ENCODE results near the gene BAX.

The BAX gene

GRCh38 chr19:48933382-48933932 is 21.2 kb upstream of the BAX start, which contains the start of gene DHDH:
TSS of gene DHDH (plus strand) at chr19:48933699. CDS start at chr19:48933722, 23 bp downstream.
- DNase-seq (ENCODE audit: low spot score), result peak; percentile 90

GRCh38 chr19:48934837-48935236 is 19.8 kb upstream of the BAX start:
- DNase-seq (ENCODE audit: low spot score), result no peak

GRCh38 chr19:48935864-48936263 is 18.8 kb upstream of the BAX start:
- DNase-seq (ENCODE audit: low spot score), result no peak

- DNase-seq (ENCODE audit: low spot score), result no peak
Measured at GRCh38 chr19:48938256-48938655, 16.4 kb upstream of the BAX start.

- DNase-seq (ENCODE audit: low spot score), result no peak
Measured at GRCh38 chr19:48940902-48941301, 13.8 kb upstream of the BAX start.

GRCh38 chr19:48943081-48943480 is 11.6 kb upstream of the BAX start:
- DNase-seq (ENCODE audit: low spot score), result no peak

GRCh38 chr19:48945415-48945814 is 9.3 kb upstream of the BAX start:
- DNase-seq (ENCODE audit: low spot score), result no peak

GRCh38 chr19:48945817-48946216 is 8.9 kb upstream of the BAX start:
- DNase-seq (ENCODE audit: low spot score), result no peak

- no peak for DNase-seq (ENCODE audit: low spot score)
Measured at GRCh38 chr19:48946463-48947257, 8.0 kb upstream of the BAX start.

- no peak for DNase-seq (ENCODE audit: low spot score)
Measured at GRCh38 chr19:48947258-48947542, 7.5 kb upstream of the BAX start.

GRCh38 chr19:48950159-48950558 is 4.5 kb upstream of the BAX start:
- no peak for DNase-seq (ENCODE audit: low spot score)

GRCh38 chr19:48950830-48951519 is 3.7 kb upstream of the BAX start:
- no peak for DNase-seq (ENCODE audit: low spot score)

- DNase-seq (ENCODE audit: low spot score), result no peak
Measured at GRCh38 chr19:48953141-48953540, 1.5 kb upstream of the BAX start.

GRCh38 chr19:48953990-48954594 is 583 bp upstream of the BAX start:
- DNase-seq (ENCODE audit: low spot score), result no peak

- DNase-seq (ENCODE audit: low spot score), result no peak
Measured at GRCh38 chr19:48955308-48955958, 758 bp downstream of the BAX start.

- DNase-seq (ENCODE audit: low spot score), result no peak
Measured at GRCh38 chr19:48958006-48958405, 3.3 kb downstream of the BAX start.

GRCh38 chr19:48959341-48960239 is 4.9 kb downstream of the BAX start:
- no peak for DNase-seq (ENCODE audit: low spot score)

- DNase-seq (ENCODE audit: low spot score), result no peak
Measured at GRCh38 chr19:48961051-48961649, 6.5 kb downstream of the BAX start.

- DNase-seq (ENCODE audit: low spot score), result no peak
Measured at GRCh38 chr19:48961673-48962028, 7.0 kb downstream of the BAX start.

- DNase-seq (ENCODE audit: low spot score), result peak; percentile 28
Measured at GRCh38 chr19:48962029-48962848, 7.6 kb downstream of the BAX start.
